HEK293T (cell line): ENCODE data around the gene PIGZ.
A peak's percentile ranks its signal among the peaks of the same experiment; 100 is the strongest.

Experiments used
- CTCF ChIA-PET: fragments of 350-600 bp; formaldehyde crosslinking; extraction: SDS; loops from one replicate; lab custom pipeline; 2021; ENCODE audit warnings: antibody characterized with exemption, inconsistent platforms; lab: Yijun Ruan, JAX
- POLR2A ChIA-PET: fragments of 350-600 bp; formaldehyde crosslinking; extraction: SDS; loops from one replicate; lab custom pipeline; 2020; ENCODE audit warnings: antibody characterized with exemption, inconsistent platforms; lab: Yijun Ruan, JAX
- DNase-seq: peaks from one replicate; pipeline ENCODE4 v3.0.0; 2012; ENCODE audit warnings: mixed read lengths; ENCODE audit errors: extremely low spot score
- ARNT ChIP-seq: fragments of 450-650 bp; IDR thresholded peaks from 2 replicates; pipeline ENCODE4 v1.6.1; 2017; ENCODE audit warnings: mild to moderate bottlenecking
- BHLHE40 ChIP-seq: fragments of 450-650 bp; IDR thresholded peaks from 2 replicates; pipeline ENCODE4 v1.6.1; 2016; ENCODE audit warnings: mild to moderate bottlenecking, moderate library complexity, borderline replicate concordance
- CTBP1 ChIP-seq: fragments of 450-650 bp; IDR thresholded peaks from 2 replicates; pipeline ENCODE4 v1.6.1; 2016; ENCODE audit warnings: borderline replicate concordance
- ELF4 ChIP-seq: fragments of 450-650 bp; IDR thresholded peaks from 2 replicates; pipeline ENCODE4 v1.6.1; 2017; ENCODE audit warnings: antibody characterized with exemption
- FOXA1 ChIP-seq: fragments of 450-650 bp; IDR thresholded peaks from 2 replicates; pipeline ENCODE4 v1.6.1; 2016; ENCODE audit warnings: mild to moderate bottlenecking
- FOXK2 ChIP-seq: fragments of 450-650 bp; IDR thresholded peaks from 2 replicates; pipeline ENCODE4 v1.6.1; 2016; ENCODE audit warnings: mild to moderate bottlenecking
- FOXM1 ChIP-seq: fragments of 450-650 bp; IDR thresholded peaks from 2 replicates; pipeline ENCODE4 v1.6.1; 2017; ENCODE audit warnings: mild to moderate bottlenecking, borderline replicate concordance
- HDGF ChIP-seq: fragments of 450-650 bp; IDR thresholded peaks from 2 replicates; pipeline ENCODE4 v1.6.1; 2017; ENCODE audit warnings: antibody characterized with exemption, borderline replicate concordance
- L3MBTL2 ChIP-seq: fragments of 450-650 bp; conservative IDR thresholded peaks from 2 replicates; pipeline ENCODE4 v1.6.1; 2016; ENCODE audit warnings: mild to moderate bottlenecking
- LEF1 ChIP-seq: fragments of 450-650 bp; IDR thresholded peaks from 2 replicates; pipeline ENCODE4 v1.6.1; 2017; ENCODE audit warnings: mild to moderate bottlenecking, borderline replicate concordance
- NFRKB ChIP-seq: fragments of 450-650 bp; IDR thresholded peaks from 2 replicates; pipeline ENCODE4 v1.6.1; 2016; ENCODE audit warnings: mild to moderate bottlenecking, moderate library complexity
- PKNOX1 ChIP-seq: fragments of 450-650 bp; IDR thresholded peaks from 2 replicates; pipeline ENCODE4 v1.6.1; 2016
- SP1 ChIP-seq: fragments of 450-650 bp; IDR thresholded peaks from 2 replicates; pipeline ENCODE4 v1.6.1; 2017
- SUZ12 ChIP-seq: fragments of 450-650 bp; IDR thresholded peaks from 2 replicates; pipeline ENCODE4 v1.6.1; 2016; ENCODE audit warnings: mild to moderate bottlenecking
- TARDBP ChIP-seq: fragments of 450-650 bp; IDR thresholded peaks from 2 replicates; pipeline ENCODE4 v1.6.1; 2016
- ZNF384 ChIP-seq: fragments of 450-650 bp; IDR thresholded peaks from 2 replicates; pipeline ENCODE4 v1.6.1; 2016

PIGZ gene

GRCh38 chr3:196962108-196962929 lies 6.3 kb downstream of the PIGZ start:
- TF ChIP-seq SP1 (no peak), FOXM1 (no peak), FOXA1 (no peak), ARNT (no peak), NFRKB (no peak), SUZ12 (no peak), ELF4 (no peak), TARDBP (no peak), ZNF384 (no peak), HDGF (no peak), FOXK2 (no peak), PKNOX1 (no peak), L3MBTL2 (no peak), LEF1 (no peak), CTBP1 (no peak), BHLHE40 (no peak)
- ChIA-PET CTCF (no interaction called here), POLR2A (no interaction called here)
- DNase-seq = no peak

- ChIA-PET POLR2A (no interaction called here), CTCF (no interaction called here)
- no peak for DNase-seq
- TF ChIP-seq L3MBTL2 (no peak), SP1 (no peak), HDGF (no peak), CTBP1 (no peak)
Measured at GRCh38 chr3:196954832-196955231, 13.8 kb downstream of the PIGZ start.

GRCh38 chr3:196951371-196951770 lies 17.3 kb downstream of the PIGZ start:
- DNase-seq = no peak
- POLR2A ChIA-PET = interaction anchor here (0.7 kb wide), 1 partner anchor 9 kb away, joined by 3 read pairs; the partner anchor contains the start of gene NCBP2
- TF ChIP-seq HDGF = no peak
- no peak for TF ChIP-seq ELF4
- no peak for TF ChIP-seq ZNF384
- TF ChIP-seq FOXA1 = no peak
- TF ChIP-seq FOXK2 = no peak
- no peak for TF ChIP-seq L3MBTL2
- TF ChIP-seq TARDBP = no peak
- no peak for TF ChIP-seq PKNOX1
- no peak for TF ChIP-seq FOXM1
- no peak for TF ChIP-seq CTBP1
- no peak for TF ChIP-seq LEF1
- TF ChIP-seq SP1 = no peak
- no peak for TF ChIP-seq ARNT
- TF ChIP-seq BHLHE40 = no peak
- no peak for TF ChIP-seq NFRKB
- no peak for TF ChIP-seq SUZ12
- CTCF ChIA-PET = no interaction called here

- DNase-seq = no peak
- TF ChIP-seq CTBP1 (no peak), SP1 (no peak), BHLHE40 (no peak), FOXA1 (no peak)
- CTCF ChIA-PET = no interaction called here
- POLR2A ChIA-PET = no interaction called here
Measured at GRCh38 chr3:196949750-196950149, 18.9 kb downstream of the PIGZ start.

- POLR2A ChIA-PET = no interaction called here
- TF ChIP-seq ELF4 (no peak), FOXM1 (no peak), ZNF384 (no peak), FOXK2 (no peak), TARDBP (no peak), ARNT (no peak), L3MBTL2 (no peak), LEF1 (no peak), CTBP1 (no peak), NFRKB (no peak), HDGF (no peak)
- no peak for DNase-seq
- CTCF ChIA-PET = no interaction called here
Measured at GRCh38 chr3:196949285-196949619, 19.4 kb downstream of the PIGZ start.

GRCh38 chr3:196948442-196949284 lies 20.0 kb downstream of the PIGZ start:
- DNase-seq = peak; percentile 21
- CTCF ChIA-PET = no interaction called here
- TF ChIP-seq PKNOX1 (no peak), NFRKB (no peak), LEF1 (no peak), CTBP1 (no peak), HDGF (no peak), ELF4 (no peak), BHLHE40 (no peak), L3MBTL2 (no peak), FOXM1 (no peak), FOXK2 (no peak), SUZ12 (no peak)
- POLR2A ChIA-PET = no interaction called here
